ENCODE results near the gene AP3M1.

GRCh38 chr10:74164716-74165529 lies 14.3 kb upstream of the AP3M1 start:
- TF ChIP-seq POLR2AphosphoS5 (IDR thresholded peaks at IDR 0.05; ENCODE audit: borderline replicate concordance, low read depth, low read length) (no peak), EZH2 (IDR thresholded peaks at IDR 0.05) (no peak), FOXP2 (optimal IDR thresholded peaks at IDR 0.05; ENCODE audit: control extremely low read depth, extremely low read length, insufficient read depth) (no peak)

Measured in SK-N-MC (cell line).